Stromal cell of bone marrow (primary cell): Measurements from ENCODE around the gene MSANTD2.

Experiments
- DNase-seq: peaks from one replicate; pipeline ENCODE4 v3.0.0-alpha.2; 2012; ENCODE audit warnings: low read depth

The MSANTD2 gene

DNA sequence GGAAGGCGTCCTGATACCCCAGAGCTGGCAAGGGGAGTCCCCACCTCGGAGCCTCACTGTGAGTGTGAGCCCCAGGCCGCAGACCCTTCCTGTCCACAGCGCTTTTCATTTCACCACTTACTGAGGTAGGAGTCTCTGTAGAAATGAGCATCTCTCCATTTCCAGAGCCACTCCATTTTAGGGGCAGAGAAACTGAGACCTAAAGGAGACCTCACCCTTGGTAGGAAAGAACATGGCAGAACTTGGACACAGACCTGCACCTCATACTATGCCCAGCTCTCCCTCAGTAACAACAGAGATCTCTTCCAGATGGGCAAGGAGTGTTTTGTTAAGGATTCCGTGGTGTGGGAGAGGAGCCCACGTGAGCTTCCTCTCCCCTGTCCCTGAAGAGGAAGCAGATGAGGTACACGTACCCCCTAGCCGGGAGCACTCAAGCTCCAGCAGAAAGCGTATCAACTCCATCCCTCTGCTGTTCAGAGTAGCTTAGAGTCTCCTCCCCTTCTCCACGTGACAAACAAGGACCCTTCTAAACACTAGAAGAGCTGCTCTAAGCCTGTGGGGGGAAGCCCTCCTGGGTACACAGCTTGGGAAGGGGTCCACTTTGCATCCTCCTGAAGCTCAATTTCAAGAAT lies 47.6 kb downstream of the MSANTD2 start:
- DNase-seq: no peak

DNA sequence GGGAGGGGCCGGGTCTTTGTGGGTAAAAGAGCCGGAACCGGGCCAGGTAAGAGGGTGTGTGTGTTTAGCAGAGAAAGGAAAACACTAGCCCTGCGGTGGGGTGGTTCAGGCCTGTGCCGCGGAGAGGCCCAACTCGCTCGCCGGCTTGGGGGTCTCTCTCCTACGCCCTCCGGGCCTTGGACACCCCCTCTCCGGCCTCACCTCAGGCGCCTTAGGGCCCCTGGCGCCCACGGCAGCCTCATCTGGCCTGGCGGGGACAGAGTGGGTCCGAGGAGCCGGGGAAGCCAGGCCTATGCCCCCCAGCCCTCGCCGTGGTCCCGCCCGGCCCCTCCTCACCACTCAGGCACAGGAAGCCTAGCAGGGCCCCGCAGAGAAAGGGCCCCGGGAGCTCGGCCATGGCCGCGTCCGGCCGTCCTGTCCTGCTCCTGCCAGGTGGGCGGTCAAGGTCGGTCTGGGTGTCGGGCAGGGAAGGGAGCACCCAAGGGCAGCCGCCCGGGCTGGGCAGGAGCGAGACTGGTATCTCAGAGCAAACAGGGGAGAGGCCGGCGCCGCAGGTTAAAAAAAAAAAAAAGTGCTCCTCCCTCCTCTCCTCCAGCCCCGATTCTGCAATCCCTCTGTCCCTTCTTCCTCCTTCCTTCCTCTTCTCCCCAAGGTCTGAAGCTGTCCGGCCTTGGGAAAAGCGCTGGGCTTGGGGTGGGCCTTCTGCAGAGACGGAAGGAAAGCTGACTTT lies 48.3 kb downstream of the MSANTD2 start, which contains the start of gene VSIG2:
Gene VSIG2, minus strand, starts transcription at position 515 of the 730 bp plus-strand sequence. Its CDS starts 118 bp downstream, at position 397.
- no peak for DNase-seq

DNA sequence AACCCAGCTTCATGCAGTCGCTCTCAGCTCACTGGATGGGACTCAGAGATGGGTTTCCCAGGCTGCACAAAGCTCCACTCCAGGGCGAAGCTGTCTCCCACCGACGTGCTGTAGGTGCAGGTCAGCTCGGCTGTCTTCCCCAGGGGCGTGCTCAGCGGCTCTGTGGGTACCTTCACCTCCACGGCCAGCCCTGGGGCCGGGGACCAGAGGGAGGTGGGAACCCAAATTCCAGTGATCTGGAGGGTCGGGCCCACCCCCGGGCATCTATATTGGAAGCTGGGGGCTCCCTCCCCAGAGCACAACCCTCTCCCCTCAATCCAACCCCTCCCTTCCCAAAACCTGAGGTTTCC lies 48.8 kb downstream of the MSANTD2 start:
- DNase-seq: no peak

DNA sequence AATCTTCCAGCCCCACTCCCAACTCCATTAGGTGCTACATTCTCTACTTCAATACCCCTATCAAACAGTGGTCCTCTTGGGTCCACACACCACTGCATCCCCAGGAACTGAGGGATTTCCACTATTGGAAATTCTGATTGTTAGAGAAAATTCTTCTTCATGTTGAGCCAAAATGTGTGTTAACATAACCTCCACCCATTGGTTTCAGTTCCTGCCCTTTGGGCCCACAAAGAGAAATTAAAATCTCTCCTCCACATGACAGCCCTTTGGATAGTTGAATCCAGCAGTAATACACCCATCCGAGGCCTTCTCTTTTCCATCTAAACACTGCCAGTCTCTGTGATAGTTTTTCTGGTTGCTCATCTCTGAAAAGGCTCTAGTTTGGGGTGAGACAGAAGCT lies 50.3 kb downstream of the MSANTD2 start:
- no peak for DNase-seq

DNA sequence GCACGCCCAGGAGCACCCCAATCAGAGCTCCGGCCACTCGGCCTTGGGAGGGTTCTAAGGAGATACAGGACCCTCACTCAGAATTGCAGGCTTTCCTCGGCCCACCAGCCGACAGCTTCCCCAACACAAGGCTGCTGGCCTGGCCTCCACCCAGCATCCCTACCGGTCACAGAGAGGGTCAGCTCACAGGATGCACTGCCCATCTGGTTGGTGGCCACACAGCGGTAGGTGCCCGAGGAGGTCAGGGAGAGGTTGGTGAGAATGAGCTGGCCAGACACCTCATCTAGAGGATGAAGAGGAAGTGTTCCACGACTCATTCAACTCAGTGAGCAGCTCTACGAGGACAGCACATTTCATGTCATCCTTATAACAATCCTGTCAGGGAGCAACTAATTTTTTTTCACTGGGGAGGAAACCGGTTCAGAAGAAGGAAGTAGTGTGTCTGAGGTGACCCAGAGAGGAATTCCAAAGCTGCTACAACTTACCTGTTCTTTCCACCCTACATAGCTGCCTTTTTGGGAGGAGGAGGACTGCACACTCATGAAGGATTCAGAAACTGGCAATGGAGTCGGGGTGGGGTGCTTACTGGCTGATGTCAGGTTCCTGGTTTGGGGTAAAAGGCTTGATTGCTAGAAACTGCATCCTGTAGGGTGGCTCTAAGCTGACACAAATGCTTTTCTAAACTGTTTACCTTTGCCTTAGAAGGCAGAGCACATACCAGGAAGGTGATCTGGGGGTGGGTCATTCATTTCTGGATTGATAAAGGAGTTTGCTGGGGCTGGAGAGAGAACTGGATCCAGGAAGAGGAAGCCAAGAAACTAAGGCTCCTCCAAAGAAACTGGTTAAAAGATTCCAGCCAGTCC lies 51.5 kb downstream of the MSANTD2 start:
- no peak for DNase-seq

DNA sequence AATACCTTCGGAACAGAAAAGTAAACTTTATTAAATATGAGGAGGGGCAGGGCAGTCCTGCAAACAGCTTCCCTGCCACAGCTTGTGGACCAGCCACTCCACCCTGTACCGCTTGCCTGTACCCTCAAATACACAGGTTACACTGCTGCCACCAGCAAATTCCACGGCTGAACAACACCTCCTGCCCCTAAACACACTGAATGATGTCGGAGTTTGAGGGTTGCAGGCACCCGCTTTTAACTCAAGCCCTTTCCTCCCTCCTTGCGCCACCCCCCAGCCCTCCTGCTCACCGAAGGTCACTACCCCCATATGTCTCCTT lies 52.1 kb downstream of the MSANTD2 start:
- no peak for DNase-seq

DNA sequence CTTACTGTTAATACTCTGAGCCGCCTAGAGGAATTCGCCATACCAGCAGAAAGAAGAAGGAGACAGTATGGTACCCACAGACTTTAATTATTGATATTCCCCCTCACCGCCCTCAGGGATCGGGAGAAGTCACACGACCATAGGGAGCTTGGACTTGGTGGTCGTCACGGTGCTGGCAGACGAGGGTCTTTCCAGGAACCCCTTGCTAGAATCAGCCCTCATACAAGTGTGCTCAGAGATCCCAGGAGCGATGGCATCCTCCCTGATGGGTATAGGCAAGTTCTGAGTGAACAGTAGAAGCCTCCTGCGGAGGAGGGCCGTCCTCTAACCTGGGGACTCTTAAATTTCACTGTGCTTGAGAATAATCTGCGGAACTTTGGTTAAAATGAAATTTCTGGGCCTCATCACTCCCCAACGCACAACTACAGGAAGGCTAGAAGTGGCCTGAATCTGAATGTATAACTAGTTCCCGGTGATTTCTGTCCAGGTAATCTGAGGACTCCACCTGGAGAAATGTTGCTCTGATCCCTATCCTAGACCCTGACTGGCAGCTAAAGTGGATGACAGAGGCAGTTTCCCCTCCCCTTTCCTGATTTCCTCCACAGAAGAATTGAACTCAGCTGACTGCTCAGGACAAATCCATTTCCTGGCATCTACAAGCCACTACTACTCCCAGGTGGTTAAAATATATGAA lies 52.7 kb downstream of the MSANTD2 start:
- DNase-seq: no peak

DNA sequence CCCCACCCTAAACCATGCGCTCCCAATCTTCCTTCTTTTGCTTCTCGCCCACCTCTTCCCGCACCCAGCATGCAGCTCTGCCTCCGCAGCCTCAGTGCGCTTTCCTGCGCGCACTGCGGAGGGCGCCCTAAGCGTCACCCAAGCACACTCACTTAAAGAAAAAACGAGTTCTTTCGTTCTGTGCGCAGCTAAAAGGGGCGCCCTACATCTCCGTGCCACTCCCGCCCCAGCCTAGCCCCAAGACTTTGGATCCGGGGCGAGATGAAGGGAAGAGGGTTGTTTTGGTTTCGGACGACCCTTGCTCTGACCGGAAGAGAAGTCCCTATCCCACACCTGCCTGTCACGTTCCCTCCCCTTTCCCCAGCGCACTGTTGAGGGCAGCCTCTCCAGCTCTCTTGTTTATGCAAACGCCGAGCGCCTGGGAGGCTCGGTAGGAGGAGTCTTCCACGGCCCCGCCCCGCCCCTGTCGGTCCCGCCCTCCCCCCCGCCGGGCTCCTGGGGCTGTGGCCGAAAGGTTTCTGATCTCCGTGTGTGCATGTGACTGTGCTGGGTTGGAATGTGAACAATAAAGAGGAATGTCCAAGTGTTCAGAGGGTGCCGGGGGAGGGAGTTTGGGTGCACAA lies 53.5 kb downstream of the MSANTD2 start:
- DNase-seq: peak; percentile 9

DNA sequence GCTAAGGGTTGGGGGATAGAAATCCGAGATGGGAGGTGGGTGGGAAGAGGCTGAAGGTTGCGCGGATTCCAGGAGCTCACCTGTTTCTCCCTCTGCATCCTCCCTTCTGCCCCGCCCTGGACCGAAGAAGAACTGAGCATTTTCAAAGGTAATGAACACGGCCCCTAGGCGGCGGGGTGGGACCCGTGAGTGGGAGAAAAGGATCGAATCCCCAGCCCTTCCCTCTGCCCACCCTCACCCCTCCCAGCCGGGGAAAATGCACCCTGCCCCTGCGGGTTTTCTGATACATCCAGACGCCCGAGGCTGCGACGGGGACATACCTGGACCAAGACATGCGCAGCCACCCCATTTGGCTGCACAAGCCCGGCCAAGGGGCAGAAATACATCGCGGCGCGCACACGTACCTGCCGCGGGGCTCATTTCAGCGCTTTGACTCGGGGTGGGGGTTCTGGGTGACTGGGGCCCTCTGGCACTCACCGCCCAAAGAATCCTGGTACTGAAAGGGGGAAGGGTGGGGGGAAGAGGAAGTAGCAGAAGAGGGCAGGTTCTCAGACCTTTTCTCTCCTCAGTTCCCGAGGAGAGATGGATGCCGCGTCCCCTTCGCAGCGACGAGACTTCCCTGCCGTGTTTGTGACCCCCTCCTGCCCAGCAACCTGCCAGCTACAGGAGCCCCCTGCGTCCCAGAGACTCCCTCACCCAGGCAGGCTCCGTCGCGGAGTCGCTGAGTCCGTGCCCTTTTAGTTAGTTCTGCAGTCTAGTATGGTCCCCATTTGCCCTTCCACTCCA lies 54.2 kb downstream of the MSANTD2 start:
- DNase-seq: no peak

DNA sequence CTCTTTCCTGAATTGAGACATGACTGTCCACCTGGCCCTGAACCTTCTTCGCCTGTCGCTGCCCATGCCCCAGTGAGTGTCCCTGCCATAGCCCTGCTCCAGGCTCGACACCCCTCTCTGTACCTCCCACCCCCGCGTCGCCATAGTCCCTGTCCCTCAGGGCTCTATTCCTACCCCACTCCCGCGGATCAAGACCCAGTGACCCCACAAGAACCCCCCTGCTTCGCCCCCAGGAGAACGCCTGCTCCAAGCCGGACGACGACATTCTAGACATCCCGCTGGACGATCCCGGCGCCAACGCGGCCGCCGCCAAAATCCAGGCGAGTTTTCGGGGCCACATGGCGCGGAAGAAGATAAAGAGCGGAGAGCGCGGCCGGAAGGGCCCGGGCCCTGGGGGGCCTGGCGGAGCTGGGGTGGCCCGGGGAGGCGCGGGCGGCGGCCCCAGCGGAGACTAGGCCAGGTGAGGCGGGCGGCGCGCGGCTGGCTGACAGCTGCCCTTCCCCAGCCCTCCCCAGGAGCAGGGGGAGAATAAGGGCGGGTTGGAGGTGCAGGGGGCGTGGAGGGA lies 54.9 kb downstream of the MSANTD2 start:
- no peak for DNase-seq

DNA sequence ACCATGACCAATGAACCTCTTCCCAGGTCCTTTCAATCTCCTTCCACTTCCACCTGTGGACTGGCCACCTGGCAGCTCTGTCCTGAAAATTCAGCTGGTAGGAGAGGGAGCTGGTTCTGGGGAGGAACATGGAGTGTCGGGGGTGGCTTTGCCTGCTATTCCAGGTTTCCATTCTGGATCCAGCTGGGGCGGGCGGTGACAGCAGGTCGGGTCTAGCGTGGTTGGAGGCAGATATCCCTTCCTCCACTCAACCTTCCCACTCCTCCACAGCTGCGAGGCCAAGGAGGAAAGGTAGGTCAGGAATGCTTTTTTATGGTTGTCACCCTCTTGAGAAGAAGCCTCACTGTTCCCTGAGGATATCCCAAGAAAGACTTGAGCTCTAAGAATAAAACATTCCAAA lies 57.2 kb downstream of the MSANTD2 start:
- no peak for DNase-seq

DNA sequence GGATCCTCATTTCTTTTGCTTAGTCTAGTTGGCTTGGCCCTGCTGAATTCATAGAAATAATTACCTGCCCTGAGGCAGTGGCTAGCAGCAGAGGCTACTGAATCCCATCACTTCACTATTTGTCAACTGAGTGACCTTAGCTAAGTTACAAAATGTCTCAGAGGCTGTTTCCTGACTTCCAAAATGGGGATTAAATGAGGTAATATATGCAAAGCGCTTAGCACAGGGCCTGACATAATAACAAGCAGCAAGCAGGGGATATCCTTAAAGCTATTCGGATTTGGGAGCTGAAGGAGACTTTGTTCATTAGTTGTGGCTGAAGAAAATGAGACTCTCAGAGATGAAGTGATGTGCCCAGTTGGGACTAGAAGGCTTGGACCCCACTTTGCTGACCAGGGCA lies 57.7 kb downstream of the MSANTD2 start:
- DNase-seq: no peak

DNA sequence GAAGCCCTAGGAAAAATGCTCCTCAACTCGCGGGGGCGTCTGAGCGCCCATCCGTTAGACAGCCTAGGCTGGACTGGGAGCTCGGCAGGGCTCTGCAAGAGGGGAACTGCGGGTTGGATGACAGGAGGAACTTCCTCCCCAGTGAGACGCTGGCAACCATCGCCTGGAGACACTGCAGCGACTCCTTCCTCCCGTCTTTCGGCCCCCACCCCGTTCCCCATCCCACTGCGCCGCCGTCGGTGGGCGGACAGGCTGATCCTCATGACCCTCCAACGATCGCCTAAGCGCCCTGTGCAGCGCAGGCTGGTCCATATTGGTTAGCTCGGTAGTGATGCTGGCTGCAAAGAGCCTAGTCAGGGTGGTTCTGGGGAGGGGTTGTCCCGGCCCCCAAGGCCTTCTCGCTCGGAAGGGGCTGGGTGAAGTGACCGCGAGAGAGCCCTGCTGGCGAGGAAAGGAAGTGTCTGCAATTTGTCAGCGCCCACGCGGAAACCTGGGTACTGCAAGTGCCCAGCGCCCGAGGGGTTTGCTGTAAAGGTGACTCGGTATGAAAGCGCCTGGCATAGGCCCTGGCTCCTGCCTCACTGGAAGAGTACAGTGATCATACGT lies 59.8 kb downstream of the MSANTD2 start:
- no peak for DNase-seq

DNA sequence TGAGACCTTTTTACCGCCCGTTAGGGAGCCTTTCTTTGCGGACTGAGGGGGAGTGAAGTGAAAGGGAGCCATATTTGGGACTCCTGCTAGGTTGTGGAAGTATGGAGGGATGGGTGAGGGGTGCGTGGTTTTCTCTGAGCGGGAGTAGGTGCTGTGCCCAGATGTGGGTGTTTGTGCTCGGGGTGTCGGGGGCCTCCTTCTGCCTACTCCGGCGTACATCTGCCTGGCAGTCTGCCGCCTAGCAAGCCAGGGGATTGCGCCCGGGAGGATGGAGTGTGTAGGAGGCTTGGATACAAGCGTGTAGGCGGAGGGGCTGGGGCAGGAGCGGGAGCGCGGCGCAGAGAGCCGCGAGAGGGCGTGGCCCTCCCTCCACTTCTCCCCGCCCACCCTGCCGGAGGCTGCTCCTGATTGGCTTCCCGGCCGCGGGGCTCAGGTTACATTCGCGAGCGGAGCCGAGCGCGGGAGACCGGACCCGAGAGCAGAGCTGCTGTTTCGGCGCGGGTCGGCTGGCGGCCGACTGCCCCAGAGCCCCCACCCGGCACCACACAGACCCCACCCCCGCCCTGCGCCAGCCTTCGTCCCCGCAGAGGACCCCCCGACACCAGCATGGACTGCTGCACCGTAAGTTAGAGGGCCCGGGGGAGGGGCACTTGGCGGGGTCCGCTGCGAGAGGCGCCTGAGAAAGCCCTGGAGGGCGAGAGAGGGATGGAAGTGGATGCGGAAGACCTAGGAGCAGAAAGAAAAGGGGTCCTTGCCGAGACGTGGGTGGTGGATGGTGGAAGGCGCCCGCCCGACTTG lies 60.5 kb downstream of the MSANTD2 start, which contains the start of gene NRGN:
Gene NRGN, plus strand, starts transcription at position 464 of the 798 bp plus-strand sequence. Its CDS starts 143 bp downstream, at position 607.
- peak; percentile 74 for DNase-seq

DNA sequence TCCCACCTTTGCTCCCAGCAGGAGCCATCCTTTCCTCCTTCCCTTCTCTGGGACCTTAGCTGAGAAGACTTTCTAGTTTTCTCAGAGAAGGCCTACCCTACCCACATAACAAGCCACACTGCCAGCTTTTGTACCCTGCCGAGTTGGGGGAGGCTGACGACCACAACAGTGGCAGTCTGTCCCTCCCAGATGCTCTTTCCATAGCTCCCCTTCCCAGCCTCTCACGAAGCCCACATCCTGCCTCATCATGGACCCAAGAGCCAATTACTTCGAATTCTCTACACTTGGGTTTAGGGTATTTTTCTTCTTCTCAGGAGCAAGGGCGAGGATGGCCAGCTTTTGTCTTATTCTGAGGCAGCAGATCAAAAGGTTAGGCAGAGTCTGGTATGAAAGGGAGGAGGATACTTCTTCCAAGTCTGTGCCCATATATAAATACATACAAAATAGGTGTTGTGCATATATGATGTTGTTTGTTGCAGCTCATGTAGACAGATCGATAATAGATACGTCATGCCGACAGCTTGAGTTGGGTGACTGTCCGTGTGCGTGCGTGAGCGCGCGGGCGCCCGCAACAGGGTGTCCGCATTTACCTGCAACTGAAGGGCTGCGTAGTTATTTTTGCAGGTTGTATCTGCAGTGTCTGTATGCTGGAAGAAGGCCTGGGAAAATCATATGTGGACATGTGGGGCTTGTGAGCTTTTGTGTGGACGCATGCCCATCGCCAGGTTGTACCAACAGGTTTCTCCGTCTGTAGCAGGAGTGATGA lies 61.3 kb downstream of the MSANTD2 start:
- DNase-seq: no peak

DNA sequence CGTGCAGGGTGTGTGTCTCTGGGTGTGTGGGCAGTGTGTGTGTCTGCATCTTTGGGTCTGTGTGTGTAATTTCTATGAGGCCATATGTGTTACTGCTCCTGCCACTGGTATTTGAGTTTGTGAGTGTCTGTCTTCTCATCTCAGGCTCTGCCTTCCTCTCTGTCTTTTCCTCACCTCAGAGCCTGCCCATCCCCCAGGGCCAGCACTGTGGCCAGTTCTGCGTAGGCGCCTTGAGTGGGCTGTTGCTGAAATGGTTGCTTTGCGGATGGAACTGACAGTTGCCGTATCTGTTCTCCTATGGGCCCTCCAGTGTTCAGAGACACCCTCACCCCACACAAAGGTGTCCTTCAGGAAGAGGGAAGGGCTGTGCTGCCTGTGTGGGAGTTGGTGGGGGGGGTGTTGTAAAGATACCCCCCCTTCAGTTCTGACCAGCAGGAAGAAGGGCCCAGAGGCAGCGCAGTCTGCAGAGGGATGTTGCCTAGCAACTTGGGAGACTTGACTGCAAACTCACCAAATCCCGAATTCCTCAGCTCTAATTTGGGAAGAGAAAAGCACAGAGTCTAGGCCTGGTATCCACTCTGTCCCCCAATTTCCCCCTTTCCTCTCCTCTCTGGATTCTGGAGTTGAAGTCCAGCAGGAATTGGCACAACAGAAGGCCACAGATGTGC lies 62.4 kb downstream of the MSANTD2 start:
- no peak for DNase-seq

DNA sequence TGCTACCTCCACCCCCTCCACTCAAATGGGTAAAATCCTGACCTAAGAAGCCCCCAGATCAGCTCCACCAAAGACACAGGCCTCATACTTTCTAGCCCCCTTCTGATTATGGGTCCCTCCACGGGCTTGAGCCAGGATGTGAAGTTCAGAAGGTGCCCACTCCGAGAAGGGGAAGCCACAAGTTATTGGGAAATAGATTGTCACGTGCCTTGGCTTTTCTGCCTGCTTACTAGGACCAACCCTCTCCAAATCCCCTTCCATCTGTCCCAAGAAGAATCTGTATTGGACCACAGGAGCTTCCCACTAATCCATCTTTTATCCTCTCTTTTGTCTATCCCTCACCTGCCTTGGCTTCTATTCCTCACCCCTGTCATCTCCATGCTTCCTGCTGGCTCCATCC lies 63.5 kb downstream of the MSANTD2 start:
- no peak for DNase-seq

DNA sequence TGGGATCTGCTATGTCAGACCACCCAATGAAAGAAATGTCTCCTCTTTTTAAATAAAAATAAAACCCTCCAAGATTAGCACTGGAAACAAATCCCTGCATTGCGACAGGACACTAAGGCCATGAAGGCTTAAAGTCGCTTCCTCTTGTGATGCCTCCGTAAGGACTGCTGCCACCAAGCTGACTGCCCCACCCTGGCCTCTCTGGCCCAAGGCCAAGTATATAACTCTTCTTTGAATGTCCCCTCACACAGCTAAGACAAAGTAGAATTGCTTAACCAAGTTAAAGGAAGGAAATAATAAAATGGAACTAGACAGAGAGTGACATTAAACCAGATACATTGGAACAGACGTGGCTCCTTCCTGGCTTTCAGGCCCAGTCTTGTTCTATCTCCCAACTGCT lies 68.0 kb downstream of the MSANTD2 start:
- DNase-seq: no peak
